Activated T-cell treated with anti-CD3 and anti-CD28 coated beads for 24 hours (primary cell): ENCODE results near the gene EVI5L.
A peak's percentile ranks its signal among the peaks of the same experiment; 100 is the strongest.
"Not testable (repeated sequence)": the region's sequence is repeated elsewhere in the genome, so short reads cannot be mapped to it uniquely, and the experiment has no call there.

Experiments used
- DNase-seq: peaks from one replicate; pipeline ENCODE4 v3.0.0-alpha.2; 2020; ENCODE audit warnings: low read depth

The EVI5L gene

GRCh38 chr19:7846155-7846646, 16.2 kb downstream of the EVI5L start:
- no peak for DNase-seq

GRCh38 chr19:7847664-7848063, 17.6 kb downstream of the EVI5L start:
- no peak for DNase-seq

- DNase-seq, result no peak
These were observed 18.9 kb downstream of the EVI5L start for GRCh38 chr19:7848779-7849457.

- DNase-seq, result no peak
These were observed 19.6 kb downstream of the EVI5L start for GRCh38 chr19:7849631-7849999.

GRCh38 chr19:7850000-7850813, 20.2 kb downstream of the EVI5L start:
- DNase-seq, result no peak

GRCh38 chr19:7850945-7851622, 21.1 kb downstream of the EVI5L start:
- no peak for DNase-seq

GRCh38 chr19:7851623-7852500, 21.8 kb downstream of the EVI5L start:
- no peak for DNase-seq

GRCh38 chr19:7852851-7853769, 23.1 kb downstream of the EVI5L start:
- peak; percentile 64 for DNase-seq

GRCh38 chr19:7853770-7854128, 23.7 kb downstream of the EVI5L start:
- no peak for DNase-seq

GRCh38 chr19:7855426-7856108, 25.5 kb downstream of the EVI5L start:
- DNase-seq, result no peak

GRCh38 chr19:7856109-7856591, 26.1 kb downstream of the EVI5L start:
- DNase-seq, result no peak

- DNase-seq, result no peak
These were observed 27.0 kb downstream of the EVI5L start for GRCh38 chr19:7856679-7857663.

GRCh38 chr19:7857727-7858108, 27.7 kb downstream of the EVI5L start:
- DNase-seq, result no peak

GRCh38 chr19:7858109-7858770, 28.2 kb downstream of the EVI5L start:
- no peak for DNase-seq

GRCh38 chr19:7859087-7859486, 29.1 kb downstream of the EVI5L start:
- not testable (repeated sequence) for DNase-seq

GRCh38 chr19:7859831-7860713, 30.1 kb downstream of the EVI5L start:
- no peak for DNase-seq
